Loucy (cell line): Measurements from ENCODE around the gene CADM2.

Experiments
- H2AFZ ChIP-seq: fragments of 200-600 bp; sonication (generic); 2 replicates; pipeline ENCODE4 v1.6.0; 2016; ENCODE audit warnings: antibody characterized with exemption, mild to moderate bottlenecking, low read length, moderate library complexity
- H3F3A ChIP-seq: fragments of 200-600 bp; 2 replicates; pipeline ENCODE4 v1.6.0; 2016; ENCODE audit warnings: antibody characterized with exemption, low read depth, mild to moderate bottlenecking
- H3K27me3 ChIP-seq: fragments of 200-600 bp; sonication (generic); 2 replicates; pipeline ENCODE4 v1.6.1; 2014; ENCODE audit warnings: low read length, mild to moderate bottlenecking; ENCODE audit not compliant: insufficient read depth, poor library complexity, severe bottlenecking
- H3K36me3 ChIP-seq: fragments of 200-600 bp; sonication (generic); 2 replicates; pipeline ENCODE4 v1.6.1; 2016; ENCODE audit warnings: low read length; ENCODE audit not compliant: insufficient read depth
- H3K4me1 ChIP-seq: fragments of 200-600 bp; sonication (generic); 2 replicates; pipeline ENCODE4 v1.5.1; 2014; ENCODE audit warnings: low read length, mild to moderate bottlenecking; ENCODE audit not compliant: insufficient read depth, poor library complexity, severe bottlenecking
- H3K4me2 ChIP-seq: fragments of 200-600 bp; sonication (generic); 2 replicates; pipeline ENCODE4 v1.6.0; 2014; ENCODE audit warnings: antibody characterized with exemption, low read length, low read depth, mild to moderate bottlenecking; ENCODE audit not compliant: poor library complexity, severe bottlenecking
- H3K4me3 ChIP-seq: fragments of 200-600 bp; sonication (generic); 2 replicates; pipeline ENCODE4 v1.5.1; 2014; ENCODE audit warnings: low read length, mild to moderate bottlenecking, mixed read lengths; ENCODE audit not compliant: poor library complexity, severe bottlenecking
- H3K79me2 ChIP-seq: fragments of 200-600 bp; sonication (generic); 2 replicates; pipeline ENCODE4 v1.6.1; 2014; ENCODE audit warnings: low read length; ENCODE audit not compliant: insufficient read depth
- H3K9ac ChIP-seq: fragments of 200-600 bp; sonication (generic); 2 replicates; pipeline ENCODE4 v1.6.0; 2014; ENCODE audit warnings: mild to moderate bottlenecking, low read depth, low read length, moderate library complexity; ENCODE audit not compliant: poor library complexity, severe bottlenecking
- H3K9me2 ChIP-seq: fragments of 200-600 bp; sonication (generic); replicated peaks from 2 replicates; pipeline ENCODE4 v1.6.1; 2016; ENCODE audit warnings: low read depth, low read length, mixed read lengths
- H3K9me3 ChIP-seq: fragments of 200-600 bp; sonication (generic); 2 replicates; pipeline ENCODE4 v1.6.1; 2014; ENCODE audit warnings: mild to moderate bottlenecking, antibody characterized with exemption, low read length, low read depth; ENCODE audit not compliant: insufficient read depth
- H4K20me1 ChIP-seq: fragments of 200-600 bp; sonication (generic); 2 replicates; pipeline ENCODE4 v1.6.0; 2014; ENCODE audit warnings: antibody characterized with exemption, low read length, mild to moderate bottlenecking; ENCODE audit not compliant: insufficient read depth, poor library complexity, severe bottlenecking
- CTCF ChIP-seq: fragments of 200-600 bp; sonication (generic); conservative IDR thresholded peaks from 2 replicates; pipeline ENCODE4 v1.5.1; 2014; ENCODE audit warnings: mild to moderate bottlenecking, antibody characterized with exemption, low read length
- EZH2phosphoT487 ChIP-seq: fragments of 200-600 bp; IDR thresholded peaks from 2 replicates; pipeline ENCODE4 v1.6.1; 2018; ENCODE audit warnings: antibody characterized with exemption, mild to moderate bottlenecking, moderate library complexity, borderline replicate concordance

The CADM2 gene

GRCh38 chr3:85364296-85364909 is 405.6 kb downstream of the CADM2 start:
- Histone ChIP-seq H4K20me1 (no peaks in the 10 kb centered on the region), H3K9ac (no peak overlapping the region), H3F3A (no peaks in the 10 kb centered on the region), H3K4me2 (no peak overlapping the region), H2AFZ (no peak overlapping the region), H3K36me3 (no peaks in the 10 kb centered on the region), H3K9me3 (no peaks in the 10 kb centered on the region), H3K27me3 (no peaks in the 10 kb centered on the region), H3K4me3 (no peak overlapping the region), H3K4me1 (no peaks in the 10 kb centered on the region), H3K79me2 (no peaks in the 10 kb centered on the region), H3K9me2 (no peaks in the 10 kb centered on the region)
- TF ChIP-seq CTCF (no peak), EZH2phosphoT487 (no peak)

GRCh38 chr3:85370341-85370740 is 411.6 kb downstream of the CADM2 start:
- no peak for TF ChIP-seq EZH2phosphoT487
- TF ChIP-seq CTCF: no peak
- no peak overlapping the region for H3K9ac ChIP-seq
- no peaks in the 10 kb centered on the region for H3F3A ChIP-seq
- no peaks in the 10 kb centered on the region for H3K79me2 ChIP-seq
- no peaks in the 10 kb centered on the region for H3K9me3 ChIP-seq
- no peak overlapping the region for H3K4me3 ChIP-seq
- H3K36me3 ChIP-seq: no peaks in the 10 kb centered on the region
- H3K4me1 ChIP-seq: no peaks in the 10 kb centered on the region
- H2AFZ ChIP-seq: no peak overlapping the region
- no peaks in the 10 kb centered on the region for H4K20me1 ChIP-seq
- H3K4me2 ChIP-seq: no peak overlapping the region
- H3K9me2 ChIP-seq: no peaks in the 10 kb centered on the region
- H3K27me3 ChIP-seq: no peaks in the 10 kb centered on the region

DNA sequence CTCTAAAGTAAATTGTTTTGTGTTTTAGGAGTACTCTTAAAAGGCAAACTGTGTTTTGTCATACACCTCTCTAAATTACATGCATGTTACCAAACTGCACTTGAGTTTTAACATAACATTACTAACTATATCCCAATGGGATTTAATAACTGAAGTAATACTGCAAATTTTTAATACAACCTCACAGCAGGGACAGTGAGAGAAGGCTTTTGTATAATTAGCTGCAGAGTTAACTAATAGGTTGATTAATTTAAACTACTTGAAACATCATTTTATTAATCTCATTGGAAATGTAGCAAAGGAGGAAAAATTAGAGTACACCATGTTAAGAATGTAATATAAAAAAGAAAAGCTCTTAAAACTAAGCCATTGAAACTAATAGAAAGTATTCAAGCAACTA is 417.3 kb downstream of the CADM2 start:
- Histone ChIP-seq H3K4me1 (no peaks in the 10 kb centered on the region), H3K79me2 (no peaks in the 10 kb centered on the region), H3K36me3 (no peaks in the 10 kb centered on the region), H3K27me3 (no peaks in the 10 kb centered on the region), H3K9me2 (no peaks in the 10 kb centered on the region), H2AFZ (no peak overlapping the region), H3K9me3 (no peaks in the 10 kb centered on the region), H3K4me3 (no peak overlapping the region), H3F3A (no peaks in the 10 kb centered on the region), H3K4me2 (no peak overlapping the region), H3K9ac (no peak overlapping the region), H4K20me1 (no peaks in the 10 kb centered on the region)
- TF ChIP-seq CTCF (no peak), EZH2phosphoT487 (no peak)
